ENCODE measurements around the gene TOP2A.
A peak's percentile ranks its signal among the peaks of the same experiment; 100 is the strongest.

TOP2A gene

GRCh38 chr17:40346765-40347158, 70.9 kb downstream of the TOP2A start:
- H3K23ac ChIP-seq (ENCODE audit: low read length) = no peak overlapping the region
- H4K5ac ChIP-seq (ENCODE audit: low read length) = no peak overlapping the region
- DNase-seq = no peak
- H4K8ac ChIP-seq (ENCODE audit: low read depth, low read length) = no peak overlapping the region
- peaks cover 45% of the 10 kb centered on the region for H3K79me2 ChIP-seq (ENCODE audit: control insufficient read depth, insufficient read depth, low read length)
- peak overlapping the region; percentile 95 for H3K56ac ChIP-seq (ENCODE audit: low read length)
- no peak overlapping the region for H2BK120ac ChIP-seq (ENCODE audit: low read depth, low read length)
- peaks cover 46% of the 10 kb centered on the region for H3K4me1 ChIP-seq (ENCODE audit: control insufficient read depth, low read depth, low read length)
- no peak overlapping the region for H2BK15ac ChIP-seq (replicated peaks; ENCODE audit: low read depth)
- WGBS (ENCODE audit: extremely low coverage, insufficient coverage, low lambda C conversion rate) = no CpG with 5 or more reads among the region's 1 CpG
- no peak overlapping the region for H3K4me3 ChIP-seq (ENCODE audit: low read length)
- H3K27ac ChIP-seq (ENCODE audit: low read depth, low read length) = peak overlapping the region; percentile 96
- H2BK5ac ChIP-seq (ENCODE audit: low read length) = peak overlapping the region; percentile 87
- peak overlapping the region; percentile 48 for H3K9ac ChIP-seq (ENCODE audit: low read length)
- H2AK5ac ChIP-seq (ENCODE audit: low read length) = peak overlapping the region; percentile 15
- H3K27me3 ChIP-seq (ENCODE audit: insufficient read depth, low read length, poor library complexity) = no peaks in the 10 kb centered on the region
- H3K79me1 ChIP-seq (ENCODE audit: low read length) = peaks cover 33% of the 10 kb centered on the region
- H3K36me3 ChIP-seq (ENCODE audit: control insufficient read depth, insufficient read depth, low read length) = no peaks in the 10 kb centered on the region
- H3K4ac ChIP-seq (ENCODE audit: low read depth, low read length) = peak overlapping the region; percentile 65
- H3K18ac ChIP-seq (ENCODE audit: low read length) = peak overlapping the region; percentile 5
- no peak overlapping the region for H3K4me2 ChIP-seq (ENCODE audit: low read length)

GRCh38 chr17:40345994-40346764, 71.5 kb downstream of the TOP2A start:
- peaks cover 31% of the 10 kb centered on the region for H3K79me1 ChIP-seq (ENCODE audit: low read length)
- peak overlapping the region; percentile 67 for H3K23ac ChIP-seq (ENCODE audit: low read length)
- peak overlapping the region; percentile 95 for H3K56ac ChIP-seq (ENCODE audit: low read length)
- WGBS (ENCODE audit: extremely low coverage, insufficient coverage, low lambda C conversion rate) = no CpG with 5 or more reads among the region's 11 CpGs
- H3K4me2 ChIP-seq (ENCODE audit: low read length) = peak overlapping the region; percentile 86
- peak overlapping the region; percentile 5 for H3K18ac ChIP-seq (ENCODE audit: low read length)
- H2BK15ac ChIP-seq (replicated peaks; ENCODE audit: low read depth) = no peak overlapping the region
- DNase-seq = no peak
- peak overlapping the region; percentile 87 for H2BK5ac ChIP-seq (ENCODE audit: low read length)
- H3K27me3 ChIP-seq (ENCODE audit: insufficient read depth, low read length, poor library complexity) = no peaks in the 10 kb centered on the region
- H3K4me1 ChIP-seq (ENCODE audit: control insufficient read depth, low read depth, low read length) = peaks cover 44% of the 10 kb centered on the region
- no peaks in the 10 kb centered on the region for H3K36me3 ChIP-seq (ENCODE audit: control insufficient read depth, insufficient read depth, low read length)
- H3K79me2 ChIP-seq (ENCODE audit: control insufficient read depth, insufficient read depth, low read length) = peaks cover 45% of the 10 kb centered on the region
- no peak overlapping the region for H3K4me3 ChIP-seq (ENCODE audit: low read length)
- no peak overlapping the region for H2BK120ac ChIP-seq (ENCODE audit: low read depth, low read length)
- peak overlapping the region; percentile 76 for H2AK5ac ChIP-seq (ENCODE audit: low read length)
- H3K9ac ChIP-seq (ENCODE audit: low read length) = peak overlapping the region; percentile 84
- no peak overlapping the region for H4K5ac ChIP-seq (ENCODE audit: low read length)
- peak overlapping the region; percentile 65 for H3K4ac ChIP-seq (ENCODE audit: low read depth, low read length)
- peak overlapping the region; percentile 96 for H3K27ac ChIP-seq (ENCODE audit: low read depth, low read length)
- H4K8ac ChIP-seq (ENCODE audit: low read depth, low read length) = no peak overlapping the region

DNA sequence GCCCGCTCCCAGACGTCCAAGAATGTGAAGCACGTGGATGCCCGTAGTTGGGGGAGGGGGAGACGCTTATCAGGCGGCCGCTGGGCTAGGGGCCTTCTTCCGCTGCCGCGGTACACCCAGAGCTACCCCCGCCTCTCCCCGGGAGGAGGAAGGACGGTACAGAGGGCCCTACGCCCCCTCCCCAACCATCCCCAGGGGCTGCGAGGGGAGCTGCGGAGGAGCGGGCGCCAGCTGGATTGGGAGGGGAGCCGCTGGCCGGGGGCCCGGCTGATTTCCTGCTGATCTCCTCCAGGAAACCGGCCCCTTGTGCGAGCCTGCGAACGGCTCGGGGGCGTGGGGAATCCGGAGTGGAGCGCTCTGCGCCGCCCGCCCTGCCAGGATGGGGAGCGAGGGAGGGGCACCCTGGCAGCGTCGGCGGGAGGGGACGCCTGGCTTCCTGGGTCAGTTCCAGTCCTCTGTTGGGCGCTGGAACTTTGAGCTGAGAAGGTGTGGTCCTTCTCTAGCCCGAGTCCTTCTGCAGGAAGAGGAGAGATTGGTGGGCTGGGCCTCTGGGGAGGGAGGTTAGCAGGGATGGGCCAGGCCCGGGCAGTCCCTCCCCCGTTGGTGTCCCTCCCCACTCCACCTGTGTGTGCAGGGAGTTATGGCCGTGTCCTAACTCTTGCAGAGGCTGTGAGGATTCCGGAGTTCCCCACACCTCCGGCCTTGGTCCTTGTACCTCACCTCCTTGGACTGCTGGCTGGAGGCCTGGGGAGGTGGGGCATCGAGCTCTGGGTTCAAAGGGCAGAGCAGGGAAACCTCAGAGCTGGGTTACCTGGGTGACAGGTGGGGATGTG, 72.3 kb downstream of the TOP2A start:
- Histone ChIP-seq H3K56ac (ENCODE audit: low read length) (peak overlapping the region; percentile 95), H2BK120ac (ENCODE audit: low read depth, low read length) (peak overlapping the region; percentile 75), H3K4me3 (ENCODE audit: low read length) (peak overlapping the region; percentile 33), H3K27ac (ENCODE audit: low read depth, low read length) (peak overlapping the region; percentile 96), H3K23ac (ENCODE audit: low read length) (peak overlapping the region; percentile 73), H4K5ac (ENCODE audit: low read length) (no peak overlapping the region), H3K4me1 (ENCODE audit: control insufficient read depth, low read depth, low read length) (peaks cover 38% of the 10 kb centered on the region), H3K18ac (ENCODE audit: low read length) (peak overlapping the region; percentile 66), H3K79me2 (ENCODE audit: control insufficient read depth, insufficient read depth, low read length) (peaks cover 42% of the 10 kb centered on the region), H3K79me1 (ENCODE audit: low read length) (peaks cover 28% of the 10 kb centered on the region), H2BK5ac (ENCODE audit: low read length) (peak overlapping the region; percentile 98), H3K4ac (ENCODE audit: low read depth, low read length) (peak overlapping the region; percentile 89), H2AK5ac (ENCODE audit: low read length) (no peak overlapping the region), H3K27me3 (ENCODE audit: insufficient read depth, low read length, poor library complexity) (no peaks in the 10 kb centered on the region), H3K36me3 (ENCODE audit: control insufficient read depth, insufficient read depth, low read length) (no peaks in the 10 kb centered on the region), H3K9ac (ENCODE audit: low read length) (peak overlapping the region; percentile 84), H3K4me2 (ENCODE audit: low read length) (peak overlapping the region; percentile 86), H4K8ac (ENCODE audit: low read depth, low read length) (no peak overlapping the region), H2BK15ac (replicated peaks; ENCODE audit: low read depth) (no peak overlapping the region)
- DNase-seq = peak; percentile 96
- no CpG with 5 or more reads among the region's 45 CpGs for WGBS (ENCODE audit: extremely low coverage, insufficient coverage, low lambda C conversion rate)

DNA sequence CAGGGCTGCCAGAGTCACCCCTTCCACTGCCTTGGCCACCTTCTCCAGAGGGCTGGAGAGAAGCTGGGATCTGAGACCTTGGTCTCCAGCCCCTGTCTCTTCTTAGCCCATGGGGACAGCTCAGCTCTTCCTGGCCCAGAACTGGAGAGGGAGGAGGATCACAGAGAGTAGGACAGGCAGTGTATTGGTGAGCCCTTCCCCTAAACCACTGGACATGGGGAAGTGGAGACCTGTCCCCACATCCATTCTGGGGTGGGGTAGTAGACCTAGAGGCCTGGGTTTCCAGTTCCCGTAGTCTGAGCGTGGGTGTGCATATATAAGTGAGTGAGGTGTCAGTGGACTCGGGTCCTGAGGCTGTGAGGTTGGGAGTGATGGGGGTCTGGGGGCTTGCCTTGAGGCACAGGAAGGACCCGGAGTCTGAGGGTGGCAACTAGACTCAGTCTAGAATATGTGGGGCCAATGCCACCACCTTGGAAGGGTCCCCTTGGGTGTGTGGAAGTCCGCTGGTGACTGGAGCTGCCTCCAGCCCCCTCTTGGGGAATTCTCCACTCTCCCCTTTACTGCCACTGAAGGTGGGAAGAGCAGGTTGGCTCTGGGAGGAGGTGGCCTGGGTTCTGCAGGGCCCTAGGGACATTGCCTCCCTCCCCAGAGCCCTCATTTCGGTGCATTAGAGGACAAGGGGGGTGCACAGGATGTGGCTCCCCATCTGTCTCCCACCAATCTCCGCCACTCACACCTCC, 73.1 kb downstream of the TOP2A start:
- Histone ChIP-seq H2BK15ac (replicated peaks; ENCODE audit: low read depth) (no peak overlapping the region), H3K27ac (ENCODE audit: low read depth, low read length) (peak overlapping the region; percentile 96), H4K5ac (ENCODE audit: low read length) (no peak overlapping the region), H3K18ac (ENCODE audit: low read length) (peak overlapping the region; percentile 30), H2BK5ac (ENCODE audit: low read length) (peak overlapping the region; percentile 98), H2AK5ac (ENCODE audit: low read length) (peak overlapping the region; percentile 92), H3K4me2 (ENCODE audit: low read length) (peak overlapping the region; percentile 86), H3K36me3 (ENCODE audit: control insufficient read depth, insufficient read depth, low read length) (no peaks in the 10 kb centered on the region), H3K9ac (ENCODE audit: low read length) (peak overlapping the region; percentile 84), H3K27me3 (ENCODE audit: insufficient read depth, low read length, poor library complexity) (no peaks in the 10 kb centered on the region), H3K4ac (ENCODE audit: low read depth, low read length) (peak overlapping the region; percentile 87), H4K8ac (ENCODE audit: low read depth, low read length) (no peak overlapping the region), H3K79me1 (ENCODE audit: low read length) (peaks cover 24% of the 10 kb centered on the region), H3K56ac (ENCODE audit: low read length) (peak overlapping the region; percentile 95), H3K79me2 (ENCODE audit: control insufficient read depth, insufficient read depth, low read length) (peaks cover 38% of the 10 kb centered on the region), H3K23ac (ENCODE audit: low read length) (peak overlapping the region; percentile 73), H2BK120ac (ENCODE audit: low read depth, low read length) (peak overlapping the region; percentile 46), H3K4me1 (ENCODE audit: control insufficient read depth, low read depth, low read length) (peaks cover 37% of the 10 kb centered on the region), H3K4me3 (ENCODE audit: low read length) (no peak overlapping the region)
- DNase-seq = no peak
- WGBS (ENCODE audit: extremely low coverage, insufficient coverage, low lambda C conversion rate) = no CpG with 5 or more reads among the region's 7 CpGs

- Histone ChIP-seq H3K36me3 (ENCODE audit: control insufficient read depth, insufficient read depth, low read length) (no peaks in the 10 kb centered on the region), H3K27ac (ENCODE audit: low read depth, low read length) (peak overlapping the region; percentile 13), H3K4me1 (ENCODE audit: control insufficient read depth, low read depth, low read length) (peaks cover 36% of the 10 kb centered on the region), H3K18ac (ENCODE audit: low read length) (peak overlapping the region; percentile 57), H3K56ac (ENCODE audit: low read length) (peak overlapping the region; percentile 95), H3K4ac (ENCODE audit: low read depth, low read length) (no peak overlapping the region), H3K79me1 (ENCODE audit: low read length) (peaks cover 19% of the 10 kb centered on the region), H3K79me2 (ENCODE audit: control insufficient read depth, insufficient read depth, low read length) (peaks cover 32% of the 10 kb centered on the region), H3K4me3 (ENCODE audit: low read length) (peak overlapping the region; percentile 67), H4K8ac (ENCODE audit: low read depth, low read length) (no peak overlapping the region), H2BK5ac (ENCODE audit: low read length) (peak overlapping the region; percentile 44), H3K9ac (ENCODE audit: low read length) (peak overlapping the region; percentile 81), H2BK15ac (replicated peaks; ENCODE audit: low read depth) (no peak overlapping the region), H4K5ac (ENCODE audit: low read length) (no peak overlapping the region), H2AK5ac (ENCODE audit: low read length) (no peak overlapping the region), H2BK120ac (ENCODE audit: low read depth, low read length) (no peak overlapping the region), H3K4me2 (ENCODE audit: low read length) (peak overlapping the region; percentile 51), H3K27me3 (ENCODE audit: insufficient read depth, low read length, poor library complexity) (no peaks in the 10 kb centered on the region), H3K23ac (ENCODE audit: low read length) (no peak overlapping the region)
- no CpG with 5 or more reads among the region's 15 CpGs for WGBS (ENCODE audit: extremely low coverage, insufficient coverage, low lambda C conversion rate)
- DNase-seq = no peak
Measured at GRCh38 chr17:40343219-40344119, 74.2 kb downstream of the TOP2A start.
